Measurements from ENCODE around the gene MRPL43. TPM values are rescaled to one million over a fixed set of nuclear protein-coding genes. Genes with fewer than 3 reads are reported as not detected.

The MRPL43 gene
- total and polyA plus RNA-seq, 2 donors (not counting 1 experiment from before 2014, with no cell fraction given) = 56.2 to 99.4 TPM

DNA sequence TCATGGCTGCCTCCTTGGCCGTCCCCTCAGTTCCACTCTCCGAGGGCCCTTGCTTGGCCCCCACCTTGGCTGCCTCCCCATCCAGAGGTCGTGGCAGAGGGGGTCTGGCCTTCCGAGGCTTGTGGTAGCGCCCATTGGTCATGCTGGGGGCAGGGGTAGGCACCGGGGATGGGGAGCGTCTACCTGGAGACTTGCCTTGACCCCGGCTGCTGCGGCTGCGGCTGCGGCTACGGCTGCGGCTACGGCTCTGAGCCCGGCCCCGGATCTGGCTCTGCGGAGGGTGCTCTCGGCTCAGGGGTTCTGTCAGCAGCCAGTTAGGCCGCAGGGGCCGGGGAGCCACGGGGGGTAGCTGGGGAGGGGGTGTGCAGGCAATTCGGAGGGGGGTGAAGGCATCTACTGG is 23.0 kb upstream of the MRPL43 start:
- H3K4me2 ChIP-seq (replicated peaks; ENCODE audit: low read depth, low read length, poor library complexity, severe bottlenecking) = no peak overlapping the region
- ChIA-PET CTCF (interaction anchor here (0.7 to 2.1 kb wide), 3 partner anchors 9 to 578 kb away, joined by 3 to 16 read pairs (median 5); partner anchors contain the start of genes DPCD, LZTS2 and POLL), POLR2A (no interaction called here)
- DNase-seq = no peak
- no peak for TF ChIP-seq EZH2 (IDR thresholded peaks at IDR 0.05; ENCODE audit: borderline replicate concordance, insufficient read depth, low read depth, low read length, poor library complexity, severe bottlenecking)
- TF ChIP-seq, protein P1, sequence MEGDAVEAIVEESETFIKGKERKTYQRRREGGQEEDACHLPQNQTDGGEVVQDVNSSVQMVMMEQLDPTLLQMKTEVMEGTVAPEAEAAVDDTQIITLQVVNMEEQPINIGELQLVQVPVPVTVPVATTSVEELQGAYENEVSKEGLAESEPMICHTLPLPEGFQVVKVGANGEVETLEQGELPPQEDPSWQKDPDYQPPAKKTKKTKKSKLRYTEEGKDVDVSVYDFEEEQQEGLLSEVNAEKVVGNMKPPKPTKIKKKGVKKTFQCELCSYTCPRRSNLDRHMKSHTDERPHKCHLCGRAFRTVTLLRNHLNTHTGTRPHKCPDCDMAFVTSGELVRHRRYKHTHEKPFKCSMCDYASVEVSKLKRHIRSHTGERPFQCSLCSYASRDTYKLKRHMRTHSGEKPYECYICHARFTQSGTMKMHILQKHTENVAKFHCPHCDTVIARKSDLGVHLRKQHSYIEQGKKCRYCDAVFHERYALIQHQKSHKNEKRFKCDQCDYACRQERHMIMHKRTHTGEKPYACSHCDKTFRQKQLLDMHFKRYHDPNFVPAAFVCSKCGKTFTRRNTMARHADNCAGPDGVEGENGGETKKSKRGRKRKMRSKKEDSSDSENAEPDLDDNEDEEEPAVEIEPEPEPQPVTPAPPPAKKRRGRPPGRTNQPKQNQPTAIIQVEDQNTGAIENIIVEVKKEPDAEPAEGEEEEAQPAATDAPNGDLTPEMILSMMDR (IDR thresholded peaks at IDR 0.05) = no peak
- H2AFZ ChIP-seq (ENCODE audit: insufficient read depth, low read depth, low read length, poor library complexity, severe bottlenecking) = no peak overlapping the region
- peaks cover 14% of the 10 kb centered on the region for H3K4me1 Mint-ChIP-seq
- peaks cover 0 to 2% of the 10 kb centered on the region in 2 experiments for H3K36me3 ChIP-seq (replicated peaks in 1 of 2; ENCODE audit: control extremely low read depth in 1 of 2, control insufficient read depth in 1 of 2, extremely low read depth in 1 of 2, insufficient read depth in 2 of 2, low read length in 1 of 2)
- WGBS (ENCODE audit: insufficient coverage) = 95% methylated on average over 21 of the region's 22 CpGs
- H3K27ac ChIP-seq (ENCODE audit: low read length in 2 of 2) = no peak overlapping the region
- H3K4me3 ChIP-seq (ENCODE audit: control extremely low read depth in 1 of 5, extremely low read depth in 1 of 5, insufficient read depth in 1 of 5, low read depth in 2 of 5, low read length in 4 of 5) = no peak overlapping the region
- H3K9me3 Mint-ChIP-seq (ENCODE audit: insufficient read depth) = no peaks in the 10 kb centered on the region
- H3K27ac Mint-ChIP-seq = no peak overlapping the region
- no peaks in the 10 kb centered on the region for H4K20me1 ChIP-seq (ENCODE audit: control insufficient read depth, insufficient read depth, low read length, poor library complexity, severe bottlenecking)
- H3K27me3 Mint-ChIP-seq = peaks cover 9% of the 10 kb centered on the region
- no peak overlapping the region for H3K9ac ChIP-seq (ENCODE audit: low read length)
- no peaks in the 10 kb centered on the region for H3K9me3 ChIP-seq (ENCODE audit: control extremely low read depth in 1 of 3, control insufficient read depth in 2 of 3, insufficient read depth in 1 of 3, low read length in 2 of 3)
- ATAC-seq (ENCODE audit: low read depth) = no peak
- no peaks in the 10 kb centered on the region for H3K79me2 ChIP-seq (ENCODE audit: control insufficient read depth, insufficient read depth, low read length)
- intact Hi-C loops (cut with micrococcal nuclease) = loop anchor here (5.0 kb wide), 1 partner anchor 338 kb away; no protein-coding TSS in a partner anchor
- H3K27me3 ChIP-seq (replicated peaks in 1 of 4; ENCODE audit: control extremely low read depth in 1 of 4, control insufficient read depth in 3 of 4, insufficient read depth in 4 of 4, low read length in 3 of 4) = peaks cover 0 to 10% (median 1%) of the 10 kb centered on the region in 4 experiments
- peaks cover 8 to 13% of the 10 kb centered on the region in 2 donors for H3K4me1 ChIP-seq (ENCODE audit: control insufficient read depth in 2 of 2, insufficient read depth in 2 of 2, low read length in 2 of 2)
- no peak overlapping the region for H3K4me3 Mint-ChIP-seq

DNA sequence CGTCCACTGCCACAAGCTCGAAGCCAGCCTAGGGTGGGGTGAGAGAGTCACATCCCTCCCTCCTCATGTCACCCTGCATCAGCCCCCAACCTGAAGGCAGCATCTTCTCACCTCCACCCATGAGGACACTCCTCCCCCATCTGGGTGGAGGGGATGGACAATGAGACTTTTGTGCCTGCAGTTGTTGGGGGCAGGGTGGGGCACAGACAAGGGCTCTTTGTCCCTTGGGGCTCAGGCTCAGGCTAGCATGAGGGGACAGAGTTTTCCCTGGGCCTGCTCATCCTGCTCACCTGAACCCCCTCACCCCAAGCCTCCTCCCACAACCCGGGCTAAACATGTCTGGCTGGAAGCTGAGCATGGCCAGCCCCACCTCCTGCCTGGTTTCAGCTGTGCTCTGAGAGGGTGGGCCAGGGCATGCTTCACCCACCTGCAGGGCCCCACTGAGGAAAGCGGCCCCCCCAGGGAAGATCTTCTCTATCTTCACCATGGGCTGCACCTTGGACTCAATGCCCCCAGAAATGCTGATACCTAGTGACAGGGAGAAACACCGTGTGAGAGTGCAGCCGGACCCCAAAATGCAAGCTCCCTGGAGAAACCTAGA is 21.6 kb upstream of the MRPL43 start:
- no peak for ATAC-seq (ENCODE audit: low read depth)
- POLR2A ChIA-PET = no interaction called here
- H3K4me1 Mint-ChIP-seq = peaks cover 10% of the 10 kb centered on the region

More for the DNA sequence above, 21.6 kb upstream of the MRPL43 start:
- H3K4me2 ChIP-seq (replicated peaks; ENCODE audit: low read depth, low read length, poor library complexity, severe bottlenecking) = no peak overlapping the region
- no peaks in the 10 kb centered on the region for H4K20me1 ChIP-seq (ENCODE audit: control insufficient read depth, insufficient read depth, low read length, poor library complexity, severe bottlenecking)
- 89% methylated on average over 4 of the region's 6 CpGs for WGBS (ENCODE audit: insufficient coverage)
- Mint-ChIP-seq H3K4me3 (no peak overlapping the region), H3K27me3 (no peaks in the 10 kb centered on the region), H3K9me3 (ENCODE audit: insufficient read depth) (no peaks in the 10 kb centered on the region), H3K27ac (no peak overlapping the region)
- peaks cover 0 to 3% of the 10 kb centered on the region in 2 experiments for H3K36me3 ChIP-seq (replicated peaks in 1 of 2; ENCODE audit: control extremely low read depth in 1 of 2, control insufficient read depth in 1 of 2, extremely low read depth in 1 of 2, insufficient read depth in 2 of 2, low read length in 1 of 2)
- DNase-seq = no peak
- CTCF ChIA-PET = interaction anchor here (0.8 to 1.1 kb wide), 2 partner anchors 8 to 9 kb away, joined by 3 read pairs; partner anchors contain the start of gene LZTS2
- peaks cover 8% of the 10 kb centered on the region in 2 donors for H3K4me1 ChIP-seq (ENCODE audit: control insufficient read depth in 2 of 2, insufficient read depth in 2 of 2, low read length in 2 of 2)
- H3K9ac ChIP-seq (ENCODE audit: low read length) = no peak overlapping the region
- H3K27ac ChIP-seq (ENCODE audit: low read length in 2 of 2) = no peak overlapping the region
- no peaks in the 10 kb centered on the region for H3K9me3 ChIP-seq (ENCODE audit: control extremely low read depth in 1 of 3, control insufficient read depth in 2 of 3, insufficient read depth in 1 of 3, low read length in 2 of 3)
- intact Hi-C loops (cut with micrococcal nuclease) = no loop called here
- H3K79me2 ChIP-seq (ENCODE audit: control insufficient read depth, insufficient read depth, low read length) = no peaks in the 10 kb centered on the region
- H2AFZ ChIP-seq (ENCODE audit: insufficient read depth, low read depth, low read length, poor library complexity, severe bottlenecking) = no peak overlapping the region
- no peak overlapping the region for H3K4me3 ChIP-seq (ENCODE audit: control extremely low read depth in 1 of 5, extremely low read depth in 1 of 5, insufficient read depth in 1 of 5, low read depth in 2 of 5, low read length in 4 of 5)
- TF ChIP-seq EZH2 (IDR thresholded peaks at IDR 0.05; ENCODE audit: borderline replicate concordance, insufficient read depth, low read depth, low read length, poor library complexity, severe bottlenecking) = no peak
- TF ChIP-seq, protein P1 (IDR thresholded peaks at IDR 0.05) = no peak
- no peaks in the 10 kb centered on the region for H3K27me3 ChIP-seq (replicated peaks in 1 of 4; ENCODE audit: control extremely low read depth in 1 of 4, control insufficient read depth in 3 of 4, insufficient read depth in 4 of 4, low read length in 3 of 4)

All from B cell (primary cell).